GM18526 (cell line): Measurements from ENCODE around the gene SETD1A.

Experiments
- POLR2A ChIP-seq: IDR thresholded peaks from 3 replicates; pipeline ENCODE4 v1.6.1; 2011; ENCODE audit not compliant: insufficient read length; ENCODE audit errors: extremely low read depth

SETD1A gene

GRCh38 chr16:30925995-30926811 lies 31.4 kb upstream of the SETD1A start:
- TF ChIP-seq POLR2A, result no peak

DNA sequence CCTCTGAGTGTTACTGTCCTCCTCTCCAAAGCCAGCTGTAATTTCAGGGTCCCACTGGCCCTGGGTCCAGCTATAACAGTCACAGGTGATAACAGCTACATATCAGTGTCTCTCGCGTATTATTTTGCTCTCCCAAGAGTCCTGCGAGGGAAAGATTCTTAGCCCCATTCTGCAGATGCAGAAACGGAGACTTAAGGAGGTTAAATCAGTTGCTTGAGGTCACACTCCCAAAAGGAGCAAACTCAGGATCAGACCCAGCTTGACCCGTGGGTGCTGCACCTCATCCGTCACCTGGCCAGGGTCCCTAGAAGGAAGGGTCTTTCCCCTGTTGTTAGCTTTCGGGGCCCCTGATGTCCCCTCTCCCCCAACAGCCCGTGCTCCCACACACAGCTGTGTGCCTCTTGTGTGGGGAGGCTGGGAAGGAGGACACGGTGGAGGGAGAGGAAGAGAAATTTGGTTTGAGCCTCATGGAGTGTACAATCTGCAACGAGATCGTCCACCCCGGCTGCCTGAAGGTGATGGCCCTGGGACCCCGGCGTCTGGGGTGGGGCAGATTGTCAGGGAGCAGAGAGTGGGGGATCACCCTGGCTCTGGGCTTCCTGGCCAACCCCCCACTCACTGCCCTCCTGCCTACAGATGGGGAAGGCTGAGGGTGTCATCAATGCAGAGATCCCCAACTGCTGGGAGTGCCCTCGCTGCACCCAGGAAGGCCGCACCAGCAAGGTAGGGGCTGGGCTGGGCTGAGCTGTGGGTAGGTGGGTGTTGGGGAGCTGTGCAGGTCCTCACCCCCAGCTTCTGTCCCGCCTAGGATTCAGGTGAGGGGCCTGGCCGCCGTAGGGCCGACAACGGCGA lies 30.4 kb upstream of the SETD1A start:
- no peak for TF ChIP-seq POLR2A

DNA sequence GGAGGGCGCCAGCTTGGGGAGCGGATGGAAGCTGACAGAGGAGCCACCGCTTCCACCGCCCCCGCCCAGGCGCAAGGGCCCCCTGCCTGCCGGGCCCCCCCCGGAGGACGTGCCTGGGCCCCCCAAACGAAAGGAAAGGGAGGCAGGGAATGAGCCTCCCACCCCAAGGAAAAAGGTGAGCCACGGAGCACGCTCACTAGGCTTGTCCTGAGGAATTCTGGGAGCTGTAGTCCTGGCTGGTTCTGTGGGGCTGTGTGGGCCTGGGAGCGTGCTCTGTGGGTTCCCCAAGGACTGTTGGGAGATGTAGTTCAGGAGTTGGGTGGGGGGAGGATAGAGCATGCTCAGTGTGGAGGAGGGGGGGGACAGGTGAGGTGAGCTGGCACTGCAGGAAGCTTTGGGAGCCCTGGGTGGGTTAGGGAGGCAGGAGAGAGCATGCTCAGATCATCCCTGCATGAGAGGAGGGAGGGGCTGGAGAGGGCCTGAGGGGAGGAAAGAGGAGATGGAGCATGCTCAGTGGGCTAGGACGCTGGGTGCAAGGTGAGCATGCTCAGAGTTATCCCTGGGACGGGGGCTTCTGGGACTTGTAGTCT lies 29.7 kb upstream of the SETD1A start:
- TF ChIP-seq POLR2A, result no peak

DNA sequence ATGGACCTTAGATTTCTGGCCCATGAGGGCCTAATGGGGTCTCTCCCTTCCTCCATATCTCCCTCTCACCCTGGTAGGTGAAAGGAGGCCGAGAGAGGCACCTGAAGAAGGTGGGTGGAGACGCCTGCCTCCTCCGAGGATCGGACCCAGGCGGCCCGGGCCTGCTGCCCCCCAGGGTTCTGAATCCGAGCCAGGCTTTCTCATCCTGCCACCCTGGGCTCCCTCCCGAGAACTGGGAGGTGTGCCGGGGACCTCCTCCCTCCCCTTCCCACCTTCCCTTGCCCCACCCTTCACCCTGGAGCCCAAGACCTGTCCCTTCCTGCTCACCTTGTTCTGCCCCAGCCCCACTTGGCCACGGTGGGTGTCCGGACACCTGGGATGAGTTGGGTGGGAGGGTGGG lies 29.2 kb upstream of the SETD1A start:
- TF ChIP-seq POLR2A, result no peak

- TF ChIP-seq POLR2A, result no peak
These were observed 28.4 kb upstream of the SETD1A start for GRCh38 chr16:30929167-30929566.

DNA sequence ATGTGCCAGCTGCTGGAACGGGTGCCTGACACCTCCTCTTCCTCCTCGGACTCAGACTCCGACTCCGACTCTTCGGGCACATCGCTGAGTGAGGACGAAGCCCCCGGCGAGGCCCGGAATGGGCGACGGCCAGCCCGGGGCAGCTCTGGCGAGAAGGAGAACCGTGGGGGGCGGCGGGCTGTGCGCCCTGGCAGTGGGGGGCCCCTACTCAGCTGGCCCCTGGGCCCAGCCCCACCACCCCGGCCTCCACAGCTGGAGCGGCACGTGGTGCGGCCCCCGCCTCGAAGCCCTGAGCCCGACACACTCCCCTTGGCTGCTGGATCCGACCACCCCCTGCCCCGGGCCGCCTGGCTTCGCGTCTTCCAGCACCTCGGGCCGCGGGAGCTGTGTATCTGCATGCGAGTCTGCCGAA lies 27.4 kb upstream of the SETD1A start:
- TF ChIP-seq POLR2A, result no peak

DNA sequence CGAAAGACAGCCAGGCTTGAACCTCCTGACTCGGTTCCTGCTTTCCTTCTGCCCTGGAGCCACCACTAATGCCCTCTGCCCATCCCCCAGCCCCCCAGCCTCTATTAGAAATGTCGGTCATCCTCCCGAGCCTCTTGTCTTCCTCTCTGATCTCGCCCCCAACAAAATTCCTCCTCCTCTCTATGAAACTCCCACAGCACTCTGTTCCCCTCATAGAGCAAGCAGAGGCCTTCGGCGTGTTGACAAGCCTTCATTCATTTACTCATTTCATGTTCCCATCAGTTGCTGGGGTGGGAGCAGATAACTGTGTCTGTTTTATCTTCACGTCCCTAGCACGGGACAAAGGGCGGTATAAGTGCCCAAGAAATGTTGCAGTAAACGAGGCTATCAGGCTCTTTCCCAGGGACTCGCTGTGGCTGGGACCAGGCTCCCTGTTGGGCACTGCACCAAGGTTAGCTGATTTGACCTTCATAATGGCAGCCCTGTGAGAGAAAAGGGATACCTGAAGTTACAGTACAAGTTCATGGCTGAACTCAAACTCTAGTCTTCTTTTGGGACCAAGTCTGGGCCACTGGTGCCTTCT lies 26.4 kb upstream of the SETD1A start:
- no peak for TF ChIP-seq POLR2A

- TF ChIP-seq POLR2A, result no peak
These were observed 22.6 kb upstream of the SETD1A start for GRCh38 chr16:30934827-30935557.

DNA sequence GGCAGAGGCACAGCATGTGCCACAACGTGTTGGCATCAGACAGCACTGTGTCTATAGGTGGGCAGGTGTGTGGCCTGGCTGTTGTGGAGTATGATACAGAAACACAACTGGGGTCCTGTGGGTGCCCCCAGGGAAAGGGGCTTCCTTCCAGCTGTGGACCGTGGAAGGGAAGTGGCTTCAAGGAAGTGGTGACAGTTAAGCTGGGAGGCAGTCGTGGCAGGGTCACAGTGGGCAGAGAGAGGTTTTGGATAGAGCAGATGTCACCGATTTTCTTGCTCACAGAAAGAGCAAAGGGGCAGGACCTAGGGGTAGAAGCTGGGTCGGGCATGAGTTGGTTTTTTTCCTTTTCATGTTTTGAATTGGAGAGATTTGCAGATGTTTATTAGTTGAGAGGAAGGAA lies 19.9 kb upstream of the SETD1A start:
- TF ChIP-seq POLR2A, result no peak

DNA sequence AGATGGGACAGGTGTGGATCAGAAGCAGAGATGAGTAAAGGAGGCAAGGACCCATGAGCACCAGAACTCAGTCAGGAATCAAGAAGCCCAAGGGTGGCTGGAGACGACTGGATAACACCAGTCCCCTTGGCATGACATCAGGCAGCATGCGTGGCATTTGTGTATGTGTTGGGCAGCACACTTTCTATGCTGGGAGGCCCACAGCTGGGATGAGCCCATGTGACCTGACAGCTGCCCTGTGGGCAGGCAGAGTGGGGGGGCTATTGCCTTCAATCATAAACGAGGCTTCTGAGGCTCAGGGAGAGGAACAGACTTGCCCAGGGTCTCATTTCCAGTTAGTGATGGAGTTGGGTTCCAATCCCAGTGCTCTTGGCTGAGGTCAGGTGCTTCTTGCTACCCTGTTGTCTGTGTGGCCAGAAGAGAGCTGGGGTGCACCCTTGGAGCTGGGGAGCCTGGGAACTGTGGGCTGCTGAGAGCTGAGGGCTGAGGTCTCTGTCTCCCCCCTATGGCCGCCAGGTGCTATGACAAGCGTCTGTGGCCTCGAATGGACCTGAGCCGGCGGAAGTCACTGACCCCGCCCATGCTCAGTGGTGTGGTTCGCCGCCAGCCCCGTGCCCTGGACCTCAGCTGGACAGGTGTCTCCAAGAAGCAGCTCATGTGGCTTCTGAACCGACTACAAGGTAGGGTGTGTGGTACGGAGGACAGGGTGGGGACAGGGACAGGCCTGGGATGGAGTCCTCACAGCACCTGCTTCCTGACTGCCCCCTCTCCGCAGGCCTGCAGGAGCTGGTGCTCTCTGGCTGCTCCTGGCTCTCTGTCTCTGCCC lies 15.7 kb upstream of the SETD1A start:
- no peak for TF ChIP-seq POLR2A

- TF ChIP-seq POLR2A, result no peak
These were observed 15.1 kb upstream of the SETD1A start for GRCh38 chr16:30942426-30942806.

DNA sequence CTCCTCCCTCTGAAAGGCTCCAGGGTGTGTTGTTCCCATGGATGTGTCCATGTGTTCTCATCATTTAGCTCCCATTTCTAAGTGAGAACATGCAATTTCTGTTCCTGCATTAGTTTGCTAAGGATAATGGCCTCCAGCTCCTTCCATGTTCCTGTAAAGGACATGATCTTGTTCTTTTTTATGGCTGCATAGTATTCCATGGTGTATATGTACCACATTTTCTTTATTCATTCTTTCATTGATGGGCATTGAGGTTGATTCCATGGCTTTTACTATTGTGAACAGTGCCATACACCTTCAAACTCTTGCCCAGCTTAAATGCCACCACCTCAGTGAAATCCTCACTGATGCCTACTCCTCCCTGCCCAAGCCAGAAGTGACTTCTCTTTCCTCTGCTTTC lies 13.2 kb upstream of the SETD1A start:
- TF ChIP-seq POLR2A, result no peak

- no peak for TF ChIP-seq POLR2A
These were observed 10.6 kb upstream of the SETD1A start for GRCh38 chr16:30946671-30947540.

DNA sequence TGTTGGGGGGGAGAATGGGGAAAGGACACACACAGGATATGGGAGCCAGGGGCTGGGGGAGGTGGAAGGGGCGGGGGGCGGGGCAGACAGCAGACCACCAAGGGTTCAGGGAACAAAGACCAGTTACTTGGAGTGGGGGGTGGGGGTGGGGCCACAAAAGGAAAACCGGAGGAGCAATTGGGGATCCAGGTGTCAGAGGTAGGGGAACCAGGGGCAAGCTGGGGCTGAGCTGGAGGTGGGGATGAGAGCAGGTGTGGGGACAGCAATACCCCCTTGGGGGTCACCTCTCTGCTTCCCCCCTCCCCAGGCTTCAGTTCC lies 10.1 kb upstream of the SETD1A start:
- no peak for TF ChIP-seq POLR2A
